HG03025 (cell line): ENCODE results near the gene LTBP2.

Experiments used
- ATAC-seq: cut with Tn5 transposase; IDR thresholded peaks from one replicate; pipeline ENCODE4 v1.9.1; 2021; ENCODE audit warnings: mild to moderate bottlenecking, moderate library complexity; ENCODE audit not compliant: unreplicated experiment, low FRiP score

Gene LTBP2

GRCh38 chr14:74641601-74642391 lies 29.8 kb upstream of the LTBP2 start:
- ATAC-seq: no peak

GRCh38 chr14:74638966-74639365 lies 26.9 kb upstream of the LTBP2 start:
- ATAC-seq: no peak

GRCh38 chr14:74638066-74638465 lies 26.0 kb upstream of the LTBP2 start:
- no peak for ATAC-seq

- ATAC-seq: no peak
Measured at GRCh38 chr14:74637178-74637550, 25.1 kb upstream of the LTBP2 start.

GRCh38 chr14:74636424-74637177 lies 24.6 kb upstream of the LTBP2 start:
- ATAC-seq: no peak

GRCh38 chr14:74635847-74636246 lies 23.8 kb upstream of the LTBP2 start:
- no peak for ATAC-seq

GRCh38 chr14:74634964-74635363 lies 22.9 kb upstream of the LTBP2 start:
- ATAC-seq: no peak

GRCh38 chr14:74634481-74634880 lies 22.4 kb upstream of the LTBP2 start:
- ATAC-seq: no peak

- no peak for ATAC-seq
Measured at GRCh38 chr14:74630881-74631690, 19.0 kb upstream of the LTBP2 start.

- ATAC-seq: no peak
Measured at GRCh38 chr14:74628418-74628817, 16.4 kb upstream of the LTBP2 start.

- ATAC-seq: no peak
Measured at GRCh38 chr14:74627076-74627475, 15.0 kb upstream of the LTBP2 start.

GRCh38 chr14:74622257-74622656 lies 10.2 kb upstream of the LTBP2 start:
- no peak for ATAC-seq

GRCh38 chr14:74621556-74621955 lies 9.5 kb upstream of the LTBP2 start:
- no peak for ATAC-seq

- no peak for ATAC-seq
Measured at GRCh38 chr14:74620923-74621322, 8.9 kb upstream of the LTBP2 start.

- no peak for ATAC-seq
Measured at GRCh38 chr14:74620497-74620921, 8.5 kb upstream of the LTBP2 start.

- ATAC-seq: no peak
Measured at GRCh38 chr14:74619672-74620131, 7.7 kb upstream of the LTBP2 start.

- ATAC-seq: no peak
Measured at GRCh38 chr14:74618078-74618952, 6.3 kb upstream of the LTBP2 start.

GRCh38 chr14:74616996-74617700 lies 5.1 kb upstream of the LTBP2 start:
- no peak for ATAC-seq

GRCh38 chr14:74616507-74616906 lies 4.5 kb upstream of the LTBP2 start:
- no peak for ATAC-seq
